Anterior cingulate cortex (tissue), 58 donors: ENCODE measurements around the gene AMIGO1.

Experiments used
- DNase-seq, 58 donors: peaks; one replicate each; lab custom pipeline; 2025; lab: John Stamatoyannopoulos, UW

AMIGO1 gene

DNA sequence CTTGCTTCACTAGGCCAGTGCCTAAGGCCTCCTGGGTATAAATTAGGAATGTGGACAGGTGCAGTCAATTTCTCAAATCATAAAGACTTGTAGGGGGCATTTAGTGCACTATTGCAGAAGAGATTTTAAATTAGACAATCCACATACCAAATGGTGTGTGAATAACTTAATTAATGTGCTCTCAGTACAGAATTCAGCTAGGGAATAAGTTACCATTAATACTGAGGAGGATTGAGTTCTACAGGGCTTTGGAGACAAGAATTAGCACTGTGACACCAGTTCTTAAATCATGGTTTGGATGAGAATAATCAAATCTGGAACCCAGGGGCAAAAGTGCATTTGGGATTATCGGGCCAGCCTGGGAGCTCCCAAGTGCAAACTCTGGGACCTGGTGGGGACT lies 41.5 kb downstream of the AMIGO1 start:
- no peak for DNase-seq

GRCh38 chr1:109467301-109467777 lies 42.2 kb downstream of the AMIGO1 start:
- no peak for DNase-seq

- peak in 25 of 58 donors; percentile 6 to 44 (median 19) for DNase-seq
Measured at GRCh38 chr1:109466452-109467300, 42.9 kb downstream of the AMIGO1 start, which contains the start of gene SYPL2. Gene SYPL2 (plus strand): TSS chr1:109466546. CDS start chr1:109466844, 298 bp downstream.

- no peak for DNase-seq
Measured at GRCh38 chr1:109466125-109466451, 43.4 kb downstream of the AMIGO1 start.

DNA sequence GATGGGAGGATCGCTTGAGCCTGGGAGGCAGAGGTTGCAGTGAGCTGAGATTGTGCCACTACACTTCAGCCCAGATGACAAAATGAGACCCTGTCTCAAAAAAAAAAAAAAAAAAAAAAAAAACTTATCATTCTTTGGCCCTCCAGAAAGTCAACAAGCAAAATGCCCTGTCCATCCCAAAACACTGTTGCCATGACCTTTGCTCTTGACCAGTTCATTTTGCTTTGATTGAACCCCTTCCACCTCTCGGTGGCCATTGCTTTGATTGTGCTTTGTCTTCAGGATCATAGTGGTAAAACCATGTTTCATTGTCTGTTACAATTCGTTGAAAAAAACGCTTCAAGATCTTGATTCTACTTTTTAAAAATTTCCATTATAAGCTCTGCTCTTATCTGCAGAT lies 51.7 kb downstream of the AMIGO1 start:
- DNase-seq = no peak

- no peak for DNase-seq
Measured at GRCh38 chr1:109454497-109455133, 54.9 kb downstream of the AMIGO1 start.
